ENCODE results near the gene CCNI2.

Gene CCNI2

GRCh38 chr5:132746954-132747615, at the start of gene CCNI2:
TSS of gene CCNI2 (plus strand) at chr5:132747426. CDS start at chr5:132747496, 70 bp downstream.
- DNase-seq (ENCODE audit: low read depth in 2 of 2) = peak; percentile 53 to 75

- no peak for DNase-seq (ENCODE audit: low read depth in 2 of 2)
Observed at GRCh38 chr5:132704875-132705274, 42.4 kb upstream of the CCNI2 start.

DNA sequence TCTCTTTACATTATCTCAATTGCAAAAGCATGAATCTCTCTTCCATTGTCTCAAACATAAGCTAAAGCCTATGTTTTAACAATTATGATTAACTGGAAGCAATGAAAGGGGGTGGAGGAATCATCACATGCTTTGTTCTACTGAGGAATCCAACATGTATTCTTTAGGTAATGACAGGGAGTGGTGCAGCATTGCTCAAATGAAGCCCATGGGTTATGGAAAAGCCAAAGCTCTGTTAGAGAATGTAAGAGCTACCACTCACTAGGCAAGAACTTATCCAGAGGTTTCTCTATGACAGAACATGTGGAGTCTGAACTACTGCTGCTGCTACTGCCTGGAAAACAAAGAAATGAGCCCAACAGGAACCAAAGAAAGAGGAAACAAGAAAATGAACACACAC, 38.6 kb upstream of the CCNI2 start:
- no peak for DNase-seq (ENCODE audit: low read depth in 2 of 2)

GRCh38 chr5:132714456-132715307, 32.5 kb upstream of the CCNI2 start:
- DNase-seq (ENCODE audit: low read depth in 2 of 2) = no peak

GRCh38 chr5:132718544-132719312, 28.5 kb upstream of the CCNI2 start:
- DNase-seq (ENCODE audit: low read depth in 2 of 2) = no peak

DNA sequence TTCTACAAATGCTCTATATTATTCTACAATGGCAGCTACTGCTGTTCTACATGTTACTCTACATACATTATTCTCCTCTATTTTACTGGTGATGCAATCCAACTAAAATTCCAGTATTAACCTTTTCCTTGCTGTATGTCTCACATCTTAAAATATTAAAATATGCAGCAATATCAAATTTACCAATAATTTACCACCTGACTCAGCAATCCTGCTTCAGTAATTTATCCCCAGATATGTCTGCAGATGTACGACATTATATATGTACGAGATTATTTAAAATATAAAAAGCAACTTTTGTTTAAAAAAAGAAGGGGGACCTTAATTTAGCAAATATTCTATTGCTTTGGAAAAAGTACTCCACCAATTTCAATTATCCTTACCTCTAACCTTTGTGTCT, 21.5 kb upstream of the CCNI2 start:
- no peak for DNase-seq (ENCODE audit: low read depth in 2 of 2)

DNA sequence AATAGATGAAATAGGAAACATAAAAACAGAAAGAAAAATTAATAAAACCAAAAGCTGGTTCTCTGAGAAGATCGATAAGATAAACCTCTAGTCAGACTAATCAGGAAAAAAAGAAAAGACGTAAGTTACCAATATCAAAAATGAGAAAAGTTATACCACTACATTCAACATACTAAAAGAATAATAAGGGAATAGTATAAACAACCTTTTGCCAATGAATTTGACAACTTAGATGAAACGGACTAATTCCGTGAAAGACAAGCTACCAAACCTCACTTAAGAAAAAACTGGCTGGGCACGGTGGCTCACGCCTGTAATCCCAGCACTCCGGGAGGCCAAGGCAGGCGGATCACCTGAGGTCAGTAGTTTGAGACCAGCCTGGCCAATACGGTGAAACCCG, 17.3 kb upstream of the CCNI2 start:
- no peak for DNase-seq (ENCODE audit: low read depth in 2 of 2)

- no peak for DNase-seq (ENCODE audit: low read depth in 2 of 2)
Observed at GRCh38 chr5:132733499-132734148, 13.6 kb upstream of the CCNI2 start.

DNA sequence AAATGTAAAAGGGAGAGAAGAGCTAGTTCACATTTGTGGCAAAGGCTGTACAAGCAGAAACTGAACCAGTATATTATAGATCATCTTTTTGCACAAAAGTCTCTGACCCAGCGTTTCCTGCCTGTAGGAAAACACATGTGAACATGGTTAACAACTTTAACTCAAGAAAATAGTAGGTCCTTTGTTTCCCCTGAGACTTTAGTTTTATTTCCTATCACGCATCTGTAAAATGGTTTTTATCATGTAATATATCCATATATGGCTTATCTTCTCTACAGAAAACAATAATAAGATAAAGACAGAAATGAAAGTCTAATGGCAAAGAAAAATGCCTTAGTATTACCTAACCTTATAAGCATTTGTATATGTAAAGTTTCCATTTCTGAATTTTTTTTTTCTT, 12.5 kb upstream of the CCNI2 start:
- DNase-seq (ENCODE audit: low read depth in 2 of 2) = no peak

DNA sequence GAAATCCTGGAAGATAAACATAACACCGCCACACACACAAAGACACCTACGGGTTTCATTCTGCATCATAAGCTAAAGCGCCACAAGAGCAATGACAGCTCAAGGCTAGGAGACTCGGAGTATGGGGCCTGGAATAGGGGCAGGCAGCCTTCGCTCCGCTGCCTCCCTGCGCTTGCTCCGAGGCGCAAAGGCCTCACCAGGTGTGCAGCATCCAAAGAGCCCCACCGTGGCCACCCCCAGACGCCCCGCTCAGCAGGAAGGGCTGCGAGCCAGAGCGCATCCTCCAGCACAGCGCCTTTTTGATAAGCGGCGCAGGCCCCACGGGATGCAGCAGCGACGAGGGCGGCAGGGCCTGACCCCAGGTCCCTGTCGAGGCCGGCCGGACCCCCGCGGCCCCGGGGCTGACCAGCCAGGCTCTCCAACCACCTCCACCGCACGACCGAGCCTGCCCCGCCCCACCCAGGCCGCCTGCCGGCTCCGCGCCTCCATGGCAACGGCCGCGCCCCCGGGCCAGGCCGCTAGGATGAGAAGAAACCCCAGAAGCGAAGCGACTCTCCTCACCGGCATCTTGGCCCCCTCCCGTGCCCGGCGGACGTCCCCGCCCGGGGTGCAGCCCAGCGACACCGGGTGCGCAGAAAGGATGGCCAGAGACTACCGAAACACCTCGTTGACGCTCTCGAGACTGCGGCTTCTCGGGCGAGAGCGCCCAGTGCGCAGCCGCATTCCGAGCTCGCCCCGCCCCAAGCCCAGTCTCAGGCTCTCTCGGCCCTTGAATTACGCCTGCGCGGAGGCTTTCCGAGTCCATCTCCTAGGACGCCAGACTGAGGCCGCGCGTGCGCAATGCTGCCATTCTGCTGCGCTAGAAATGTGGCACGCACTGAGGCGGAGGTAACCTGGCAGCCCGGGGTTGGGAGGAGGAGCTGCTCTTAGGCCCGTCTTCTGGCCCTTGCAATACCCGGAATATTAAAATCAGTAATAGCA, 10.1 kb upstream of the CCNI2 start, which contains the start of gene KIF3A:
TSS of gene KIF3A (minus strand) at position 694 of the 981 bp plus-strand sequence. CDS start at position 567, 127 bp downstream.
- peak; percentile 98 to 99 for DNase-seq (ENCODE audit: low read depth in 2 of 2)

- no peak for DNase-seq (ENCODE audit: low read depth in 2 of 2)
Observed at GRCh38 chr5:132737982-132738681, 9.1 kb upstream of the CCNI2 start.

- DNase-seq (ENCODE audit: low read depth in 2 of 2) = no peak
Observed at GRCh38 chr5:132739232-132739631, 8.0 kb upstream of the CCNI2 start.

DNA sequence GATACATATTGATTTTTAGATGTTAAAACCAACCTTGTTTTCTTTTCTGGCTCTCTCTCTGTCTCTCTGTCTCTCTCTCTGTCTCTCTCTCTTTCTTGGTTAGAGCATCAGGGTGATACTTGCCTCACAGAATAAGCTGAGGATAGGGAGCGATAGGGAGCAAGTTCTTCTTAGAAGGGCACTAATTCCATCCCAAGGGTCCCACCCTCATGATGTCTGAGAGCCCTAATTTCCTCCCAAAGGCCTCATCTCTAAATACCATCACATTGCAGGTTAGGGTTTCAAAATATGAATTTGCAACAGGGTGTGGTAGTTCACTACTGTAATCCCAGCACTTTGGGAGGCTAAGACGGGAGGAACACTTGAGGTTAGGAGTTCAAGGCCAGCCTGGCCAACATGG, 5.1 kb upstream of the CCNI2 start:
- DNase-seq (ENCODE audit: low read depth in 2 of 2) = no peak

- no peak for DNase-seq (ENCODE audit: low read depth in 2 of 2)
Observed at GRCh38 chr5:132742626-132743025, 4.6 kb upstream of the CCNI2 start.

DNA sequence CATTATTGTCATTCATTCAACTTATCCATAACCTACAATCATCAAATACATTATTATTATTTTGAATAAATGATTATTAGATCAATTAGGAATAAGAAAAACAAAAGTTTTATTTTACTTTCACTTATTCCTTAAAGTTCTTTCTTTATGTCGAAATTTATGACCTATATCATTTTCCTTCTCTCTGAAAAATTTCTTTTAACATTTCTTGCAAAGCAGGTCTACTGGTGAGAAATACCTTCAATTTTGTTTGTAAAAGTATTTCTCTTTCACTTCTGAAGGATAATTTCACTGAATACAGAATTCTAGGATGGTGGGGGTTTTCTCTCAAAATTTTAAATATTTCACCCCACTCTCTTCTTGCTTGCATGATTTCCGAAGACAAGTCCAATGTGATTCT, 2.6 kb upstream of the CCNI2 start:
- no peak for DNase-seq (ENCODE audit: low read depth in 2 of 2)

DNA sequence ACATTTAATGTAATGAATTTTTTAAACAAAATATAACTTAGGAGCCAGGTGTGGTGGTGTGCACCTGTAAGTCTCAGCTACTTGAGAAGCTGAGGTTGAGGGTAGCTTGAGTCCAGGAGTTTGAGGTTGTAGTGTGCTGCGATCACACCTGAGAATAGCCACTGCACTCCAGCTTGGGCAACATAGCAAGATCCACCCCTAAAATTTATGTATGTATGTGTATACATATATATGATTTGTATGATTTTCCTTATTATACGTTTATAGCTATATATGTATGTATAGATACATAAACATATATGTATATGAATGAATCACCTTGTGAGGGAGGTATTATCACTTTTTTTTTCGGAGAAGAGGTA, 653 bp upstream of the CCNI2 start:
- no peak for DNase-seq (ENCODE audit: low read depth in 2 of 2)

DNA sequence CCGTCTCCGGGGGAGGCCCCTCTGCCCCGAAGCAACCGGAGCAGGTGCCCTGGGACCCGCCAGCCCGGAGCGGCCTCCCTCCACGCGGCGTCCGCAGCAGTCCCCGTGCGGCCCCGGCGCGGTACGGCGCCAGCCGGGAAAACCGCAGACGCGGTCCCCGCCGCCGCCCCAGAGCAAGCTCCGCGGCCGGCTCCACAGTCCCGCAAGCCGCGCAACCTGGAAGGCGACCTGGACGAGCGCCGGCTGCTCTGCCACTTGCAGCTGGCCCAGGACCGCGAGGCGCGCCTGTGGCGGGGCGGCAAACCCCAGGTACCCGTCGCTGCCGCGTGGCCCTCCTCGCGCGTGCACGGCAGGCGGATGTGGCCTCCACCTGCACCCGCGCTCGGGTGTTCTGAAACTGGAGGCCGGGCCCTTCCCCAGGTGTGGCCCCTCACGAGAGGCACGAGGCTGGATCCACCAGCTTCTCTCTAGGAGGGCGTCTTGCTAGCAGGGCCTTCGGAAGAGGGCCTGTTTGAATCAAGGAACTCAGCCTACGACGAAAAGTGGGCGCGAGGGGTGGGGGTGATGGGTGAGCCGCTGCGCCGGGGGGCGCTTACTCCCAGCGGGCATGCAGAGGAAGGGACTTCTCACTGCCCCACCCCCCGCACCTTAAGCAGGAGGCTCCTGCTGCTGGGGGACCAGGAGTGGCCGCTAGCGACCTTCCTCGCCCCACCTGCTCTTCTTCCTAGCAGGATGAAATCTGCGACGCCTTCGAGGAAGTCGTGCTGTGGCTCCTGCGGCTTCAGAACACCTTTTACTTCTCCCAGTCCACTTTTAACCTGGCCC, 602 bp downstream of the CCNI2 start:
- DNase-seq (ENCODE audit: low read depth in 2 of 2) = peak in 1 of 2 donors; percentile 41

- no peak for DNase-seq (ENCODE audit: low read depth in 2 of 2)
Observed at GRCh38 chr5:132748522-132749000, 1.3 kb downstream of the CCNI2 start.

DNA sequence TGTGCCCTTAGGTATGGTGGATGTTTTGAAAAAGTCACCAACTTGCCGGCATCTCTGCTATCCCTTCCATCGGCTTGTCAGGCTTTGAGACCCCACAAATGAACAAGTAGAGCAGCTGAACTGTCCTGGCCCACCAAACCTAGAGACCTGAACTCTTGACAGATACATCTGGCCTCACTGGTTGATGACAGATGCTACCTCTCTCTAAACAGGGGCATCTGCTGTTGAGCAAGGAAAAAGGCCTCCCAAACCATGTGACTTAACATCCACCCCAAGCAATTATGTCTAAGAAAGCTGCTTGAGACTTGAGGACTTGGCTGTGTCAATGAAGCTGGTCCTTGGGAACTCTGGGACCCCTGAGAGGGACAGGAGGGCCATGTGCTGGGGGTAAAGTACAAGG, 2.3 kb downstream of the CCNI2 start:
- no peak for DNase-seq (ENCODE audit: low read depth in 2 of 2)
